HG03280 (cell line): ENCODE data around the gene PDCL3.

ENCODE experiments used
- ATAC-seq: cut with Tn5 transposase; IDR thresholded peaks from one replicate; pipeline ENCODE4 v1.9.1; 2021; ENCODE audit warnings: mild to moderate bottlenecking, moderate library complexity; ENCODE audit not compliant: unreplicated experiment

The PDCL3 gene

DNA sequence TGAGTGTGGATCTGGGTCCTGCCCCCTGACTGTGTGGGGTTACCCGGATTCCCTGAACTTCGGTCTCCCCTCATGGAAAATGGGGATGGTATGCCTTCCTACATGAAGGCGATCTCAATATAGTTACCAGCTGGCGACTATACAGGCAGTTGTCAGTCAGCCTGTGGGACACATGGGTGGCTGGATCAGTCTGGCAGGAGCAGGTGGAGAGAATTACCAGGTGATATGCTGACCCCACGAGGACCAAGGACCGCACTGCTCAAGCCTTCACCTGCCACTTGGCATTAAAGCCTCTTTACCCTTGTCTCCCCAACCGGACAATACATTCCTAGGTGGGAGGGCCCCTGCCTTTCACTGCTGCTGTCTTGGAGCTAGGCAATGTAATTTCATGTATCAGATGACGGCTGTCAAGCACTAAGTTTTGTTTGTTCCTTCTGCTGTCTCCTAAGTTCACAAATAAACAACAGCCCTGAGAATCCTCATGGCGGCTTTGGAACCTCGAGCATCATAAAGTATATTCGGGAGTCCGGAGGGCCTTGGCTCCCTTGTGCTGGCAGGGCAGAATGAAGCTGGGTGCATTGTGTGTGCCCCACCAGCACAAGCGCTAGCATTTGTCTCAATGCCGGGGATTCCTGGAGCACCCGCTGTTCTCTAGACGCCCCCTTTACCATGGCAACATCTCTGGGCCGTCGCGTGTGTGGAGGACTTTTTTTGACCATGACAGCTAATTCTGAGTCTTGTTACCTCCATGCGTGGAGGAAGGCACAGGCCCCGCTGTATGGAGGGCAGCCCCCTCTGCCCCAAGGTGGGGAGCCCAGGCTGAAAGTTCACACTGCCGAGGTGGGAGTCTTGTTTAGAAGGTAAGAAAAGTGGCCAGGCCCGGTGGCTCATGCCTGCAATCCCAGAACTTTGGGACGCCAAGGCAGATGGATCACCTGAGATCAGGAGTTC, 48.6 kb downstream of the PDCL3 start:
- no peak for ATAC-seq

DNA sequence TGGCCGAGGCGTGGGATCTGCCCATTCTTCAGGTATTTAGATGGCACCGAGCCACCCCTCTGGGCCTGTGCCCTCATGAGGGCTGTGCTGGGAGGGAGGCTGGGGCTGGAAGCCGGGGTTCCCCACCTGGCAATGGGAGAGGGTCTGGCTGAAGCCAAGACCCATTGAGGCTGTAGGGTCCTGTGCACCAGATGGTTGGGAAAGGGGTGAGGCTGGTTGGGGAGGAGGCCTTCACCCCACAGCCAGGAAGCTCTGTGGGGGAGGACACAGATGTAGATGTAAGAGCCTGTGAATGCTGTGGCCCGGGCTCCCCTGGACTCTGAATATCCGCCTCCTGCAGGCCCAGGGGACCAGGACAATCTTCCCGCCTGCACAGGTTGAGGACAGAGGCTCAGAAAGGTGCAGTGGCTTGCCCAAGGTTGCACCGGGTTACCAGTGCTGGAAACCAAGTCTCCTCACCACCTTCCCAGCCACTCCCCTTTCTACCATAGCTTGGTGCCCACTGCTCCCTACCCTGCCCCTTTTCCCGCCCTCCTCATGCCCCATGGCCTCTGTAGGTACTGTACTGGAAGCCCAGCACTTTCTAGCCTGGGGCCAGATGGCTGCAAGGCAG, 49.7 kb downstream of the PDCL3 start:
- no peak for ATAC-seq

GRCh38 chr2:100613719-100614118, 50.9 kb downstream of the PDCL3 start:
- ATAC-seq = no peak

DNA sequence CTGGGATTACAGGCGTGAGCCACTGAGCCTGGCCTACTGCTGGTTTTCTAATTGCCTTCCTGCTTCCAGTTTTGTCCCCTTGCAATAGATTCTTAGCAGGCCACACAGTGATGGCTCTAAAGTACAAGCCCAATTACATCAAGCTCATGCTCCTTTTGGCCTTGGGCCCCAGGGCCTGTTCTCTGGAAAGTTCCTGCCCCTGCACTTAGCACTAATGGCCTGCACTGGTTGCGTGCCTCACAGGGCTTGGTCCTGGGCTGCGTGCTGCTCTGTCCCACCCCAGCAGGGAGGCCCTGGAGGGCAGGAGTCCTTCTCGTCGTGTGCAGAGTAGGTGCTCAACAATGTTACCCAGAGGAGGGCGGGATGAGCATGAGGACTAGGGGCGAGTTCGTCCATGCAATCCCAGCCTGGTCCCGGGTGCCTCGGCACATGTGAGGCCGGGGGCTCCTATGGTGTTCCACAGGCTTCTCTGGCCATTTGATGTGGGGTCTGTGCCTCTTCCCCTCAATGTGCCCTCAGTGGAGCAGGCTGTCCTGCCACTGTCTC, 51.7 kb downstream of the PDCL3 start:
- ATAC-seq = no peak

DNA sequence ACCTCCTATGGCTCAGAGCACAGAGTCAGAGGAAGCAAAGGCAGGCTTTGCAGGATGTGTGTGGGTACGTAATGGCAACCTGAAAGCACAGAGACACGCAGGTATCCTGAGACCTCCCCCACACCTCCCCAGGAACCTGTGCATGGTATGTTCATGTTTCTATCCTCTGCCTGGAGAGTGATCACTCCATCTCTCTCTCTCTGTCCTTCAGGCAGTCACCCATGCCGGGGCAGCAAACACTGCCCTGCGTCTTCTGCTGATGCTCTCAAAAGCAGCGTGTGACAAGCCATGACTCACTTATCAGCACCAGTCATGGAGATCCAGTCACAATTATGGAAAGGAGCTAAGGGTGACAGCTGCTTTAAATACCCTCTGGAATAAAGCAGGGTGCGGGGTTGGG, 52.7 kb downstream of the PDCL3 start:
- ATAC-seq = no peak

GRCh38 chr2:100615886-100616285, 53.1 kb downstream of the PDCL3 start:
- no peak for ATAC-seq

DNA sequence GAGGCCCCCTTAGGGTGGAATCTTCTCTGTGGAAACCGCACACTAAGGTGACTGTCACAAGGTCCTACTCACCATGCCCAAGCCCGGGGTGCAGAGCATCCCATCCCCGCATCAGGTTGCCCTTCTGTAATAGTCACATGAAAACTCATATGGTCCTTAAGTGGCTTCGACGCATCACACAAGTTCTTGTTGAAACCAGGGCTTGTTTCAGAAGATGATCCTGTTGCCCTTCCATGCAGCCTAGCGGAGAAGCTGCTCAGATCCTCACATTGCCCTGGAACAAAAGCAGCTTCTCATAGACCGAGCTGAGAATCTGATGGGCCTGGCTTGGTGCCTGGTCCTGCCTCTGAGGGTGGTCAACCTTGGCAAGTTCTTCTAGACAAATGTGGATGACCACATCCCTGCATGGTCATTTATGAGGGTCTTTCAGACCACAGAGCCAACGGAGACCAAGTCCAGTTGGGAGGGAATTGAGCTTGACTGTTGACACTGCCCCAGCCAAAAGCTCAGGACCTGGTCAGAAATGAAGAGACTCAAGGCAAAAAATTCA, 54.1 kb downstream of the PDCL3 start:
- ATAC-seq = no peak

DNA sequence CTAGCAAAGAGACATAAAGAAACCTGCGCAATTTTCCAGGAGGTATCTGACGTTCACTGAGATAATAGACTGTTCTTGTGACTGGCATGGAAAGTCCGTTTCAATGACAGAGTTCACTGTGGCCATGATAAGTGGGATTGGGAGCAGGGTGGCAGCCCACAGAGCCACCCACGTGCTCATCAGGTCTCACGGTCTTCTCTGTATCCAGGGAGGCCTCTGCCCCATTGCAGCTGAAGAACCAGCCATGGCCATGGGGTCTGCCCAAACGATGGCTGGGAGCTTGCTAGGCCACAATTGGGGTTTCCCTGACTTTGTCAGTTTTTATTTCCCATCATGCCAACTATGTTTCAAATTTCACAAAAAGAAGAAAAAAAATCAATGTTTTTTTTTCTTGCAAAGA, 57.2 kb downstream of the PDCL3 start:
- no peak for ATAC-seq

DNA sequence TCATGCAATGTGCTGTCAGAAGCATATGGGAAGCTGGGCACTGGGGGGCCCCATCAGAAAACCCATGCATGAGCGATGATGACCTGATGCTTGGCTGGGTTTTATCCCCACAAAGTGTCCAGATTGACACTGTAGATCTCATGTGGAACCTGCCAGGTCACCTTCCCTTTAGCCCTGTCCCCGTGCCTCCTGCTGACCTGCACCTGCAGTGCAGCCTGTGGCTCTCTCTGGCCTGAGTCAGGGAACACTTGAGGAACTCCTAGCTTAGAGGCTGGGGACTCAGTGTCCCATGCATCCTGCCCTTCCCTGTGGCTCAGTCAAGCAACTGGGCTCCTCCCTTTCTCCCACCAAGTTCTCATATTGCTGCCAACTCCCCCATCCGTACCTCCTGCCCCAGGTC, 57.7 kb downstream of the PDCL3 start:
- no peak for ATAC-seq

DNA sequence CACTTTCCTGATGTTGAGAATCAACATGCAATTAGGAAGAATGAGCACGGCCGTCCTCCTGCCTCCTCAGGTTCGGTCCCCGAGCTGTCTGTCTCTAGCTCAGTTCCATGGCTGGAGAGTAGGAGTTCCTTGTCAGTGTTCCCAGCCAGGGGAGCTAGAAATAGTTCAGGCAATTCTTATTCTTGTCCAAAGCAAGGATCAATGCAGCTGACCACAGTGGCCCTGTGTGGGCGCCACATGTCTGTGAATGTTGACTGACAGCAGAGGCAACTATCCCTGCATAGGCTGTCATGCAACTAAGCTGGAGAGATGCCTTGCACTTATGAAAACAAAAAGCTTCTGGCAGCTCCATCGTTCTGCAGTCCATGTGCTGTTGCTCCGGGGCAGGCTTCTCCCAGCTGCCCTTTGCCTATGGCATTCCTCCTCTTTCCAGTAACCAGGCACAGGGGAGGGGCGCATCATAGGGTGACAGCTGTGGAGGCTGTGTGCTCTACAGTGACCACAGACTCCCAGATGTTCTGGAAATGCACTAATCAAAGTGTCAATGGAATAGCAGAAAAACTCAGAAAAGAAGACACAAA, 58.7 kb downstream of the PDCL3 start:
- no peak for ATAC-seq

DNA sequence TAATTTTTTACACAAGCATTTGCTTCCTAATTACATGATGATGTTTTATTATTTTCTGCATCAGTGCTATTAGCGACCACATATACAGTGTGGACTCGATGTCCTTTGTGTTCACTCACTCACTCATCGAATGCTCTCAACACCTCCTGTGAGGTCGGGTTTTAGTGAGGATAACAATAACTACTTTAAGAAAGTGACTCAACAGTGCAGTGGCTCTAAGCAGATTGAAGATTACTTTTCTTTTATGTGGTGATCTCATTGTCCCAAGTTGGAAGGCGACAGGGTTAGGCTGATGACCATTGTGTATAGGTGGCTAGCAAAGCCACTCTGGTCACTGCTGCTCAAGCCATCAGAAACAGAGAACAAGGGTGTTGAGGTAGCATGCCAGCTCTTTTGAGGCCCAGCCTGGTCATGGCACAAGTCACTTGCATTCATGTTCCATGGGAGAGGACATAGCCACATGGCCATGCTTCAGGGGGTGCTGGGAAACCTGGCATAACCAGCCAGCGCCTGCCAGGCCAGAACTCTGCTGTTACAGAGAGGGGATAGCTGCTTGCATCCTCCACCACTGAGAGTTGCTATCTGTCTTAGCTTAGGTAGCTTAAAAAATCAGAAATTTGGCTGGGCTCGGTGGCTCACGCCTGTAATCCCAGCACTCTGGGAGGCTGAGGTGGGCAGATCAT, 60.4 kb downstream of the PDCL3 start:
- no peak for ATAC-seq

GRCh38 chr2:100623930-100624329, 61.1 kb downstream of the PDCL3 start:
- ATAC-seq = no peak

DNA sequence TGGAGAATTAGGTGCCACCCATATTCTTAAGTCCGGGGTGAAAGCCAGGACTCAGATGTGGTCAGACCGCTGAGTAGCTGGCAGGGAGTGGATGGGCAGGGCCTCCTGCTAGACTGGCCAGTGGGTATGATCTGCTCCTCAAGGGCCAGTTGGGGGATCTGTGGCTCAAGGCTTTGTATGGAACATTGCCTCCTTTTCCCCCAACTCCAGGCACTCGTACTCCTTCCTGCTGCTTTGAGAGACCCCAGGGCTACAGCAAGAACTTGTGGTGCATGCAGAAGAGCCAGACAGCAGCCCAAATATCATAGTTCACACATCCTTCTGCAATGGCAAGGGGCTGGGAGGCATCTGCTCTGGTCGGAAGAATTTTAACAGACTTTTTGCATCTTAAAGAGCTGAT, 61.7 kb downstream of the PDCL3 start:
- ATAC-seq = no peak

DNA sequence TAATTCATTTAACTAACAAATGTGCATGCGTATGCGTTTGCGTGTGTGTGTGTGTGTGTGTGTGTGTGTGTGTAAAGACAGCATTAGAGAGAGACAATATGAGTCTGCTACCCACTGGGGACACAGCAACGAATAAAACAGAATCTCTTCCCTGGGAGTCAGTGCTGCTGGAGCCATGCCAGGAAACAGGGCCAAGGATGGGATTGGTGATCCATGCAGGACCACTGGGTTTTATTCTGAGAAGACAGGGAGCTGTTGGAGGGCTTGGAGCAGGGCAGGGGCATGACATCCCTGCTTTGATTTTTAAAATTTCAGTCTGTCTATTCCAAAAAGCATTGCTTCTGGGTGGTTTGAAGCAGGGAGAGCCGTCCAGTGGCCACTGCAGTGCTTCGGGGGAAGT, 62.9 kb downstream of the PDCL3 start:
- no peak for ATAC-seq
